Esophagus muscularis mucosa (tissue), 4 donors: ENCODE measurements around the gene KCNJ16.

ENCODE experiments used
- CTCF ChIP-seq, 3 experiments: fragments of 200-600 bp in 2 of 3; fragments of 450-650 bp in 1 of 3; sonication (generic) in 2 of 3; IDR thresholded peaks; one replicate each; pipeline ENCODE4 v1.5.1; 2017 to 2019; ENCODE audit warnings: antibody characterized with exemption in 3 of 3, mild to moderate bottlenecking in 2 of 3, moderate library complexity in 1 of 3
- EP300 ChIP-seq: sonication (generic); formaldehyde crosslinking; IDR thresholded peaks from one replicate; pipeline ENCODE4 v1.6.1; 2017; ENCODE audit warnings: antibody characterized with exemption
- POLR2A ChIP-seq: fragments of 450-650 bp; IDR thresholded peaks from one replicate; pipeline ENCODE4 v1.6.1; 2017; ENCODE audit warnings: antibody characterized with exemption, moderate library complexity, mild to moderate bottlenecking, low read depth
- POLR2AphosphoS5 ChIP-seq, 2 donors: sonication (generic); formaldehyde crosslinking; IDR thresholded peaks; one replicate each; pipeline ENCODE4 v1.6.1; 2017; ENCODE audit warnings: antibody characterized with exemption in 2 of 2

GRCh38 chr17:70091696-70092095, 16.7 kb downstream of the KCNJ16 start:
- TF ChIP-seq POLR2A (no peak), EP300 (no peak), CTCF (IDR thresholded peaks at IDR 0.05) (no peak), POLR2AphosphoS5 (IDR thresholded peaks at IDR 0.05) (no peak)
